NCI-H526 (cell line): ENCODE measurements around the gene AGBL3.

Experiments
- DNase-seq, 2 experiments: peaks; one replicate each; lab custom pipeline; 2025; lab: John Stamatoyannopoulos, UW

The AGBL3 gene

GRCh38 chr7:135147899-135148721, 161.8 kb downstream of the AGBL3 start, which contains the start of gene TMEM140:
Gene TMEM140 (plus strand): TSS chr7:135148072. CDS start chr7:135164442, 16,370 bp downstream.
- no peak for DNase-seq

- DNase-seq, result no peak
These were observed 163.9 kb downstream of the AGBL3 start for GRCh38 chr7:135150072-135150782.

GRCh38 chr7:135151132-135151531, 164.8 kb downstream of the AGBL3 start:
- DNase-seq, result no peak

GRCh38 chr7:135151533-135151932, 165.2 kb downstream of the AGBL3 start:
- no peak for DNase-seq

- no peak for DNase-seq
These were observed 166.1 kb downstream of the AGBL3 start for GRCh38 chr7:135152442-135152841.

- DNase-seq, result no peak
These were observed 168.4 kb downstream of the AGBL3 start for GRCh38 chr7:135154734-135155133.

GRCh38 chr7:135156290-135156689, 170.0 kb downstream of the AGBL3 start:
- DNase-seq, result no peak

- DNase-seq, result no peak
These were observed 171.9 kb downstream of the AGBL3 start for GRCh38 chr7:135158141-135158655.

- no peak for DNase-seq
These were observed 172.6 kb downstream of the AGBL3 start for GRCh38 chr7:135158874-135159273.

GRCh38 chr7:135159359-135160085, 173.2 kb downstream of the AGBL3 start:
- no peak for DNase-seq

GRCh38 chr7:135160098-135160857, 174.0 kb downstream of the AGBL3 start:
- DNase-seq, result no peak

GRCh38 chr7:135160858-135161653, 174.7 kb downstream of the AGBL3 start:
- no peak for DNase-seq

- no peak for DNase-seq
These were observed 175.4 kb downstream of the AGBL3 start for GRCh38 chr7:135161669-135162068.

GRCh38 chr7:135162382-135163001, 176.2 kb downstream of the AGBL3 start:
- no peak for DNase-seq

GRCh38 chr7:135164357-135165061, 178.2 kb downstream of the AGBL3 start:
- DNase-seq, result no peak

- no peak for DNase-seq
These were observed 179.6 kb downstream of the AGBL3 start for GRCh38 chr7:135165862-135166261.

- DNase-seq, result no peak
These were observed 180.2 kb downstream of the AGBL3 start for GRCh38 chr7:135166338-135166990.

GRCh38 chr7:135167365-135167917, 181.1 kb downstream of the AGBL3 start:
- DNase-seq, result no peak

- DNase-seq, result no peak
These were observed 181.7 kb downstream of the AGBL3 start for GRCh38 chr7:135168001-135168400.
